ENCODE data around the gene SYN1.

- no peak for TF ChIP-seq CTCF (IDR thresholded peaks at IDR 0.05)
- no peak for TF ChIP-seq EP300 (IDR thresholded peaks at IDR 0.05)
Measured at GRCh38 chrX:47561659-47562151, 58.0 kb downstream of the SYN1 start.

All from sigmoid colon (tissue), 4 donors.